Peyer's patch (tissue), 4 donors: ENCODE measurements around the gene HSPA2.

Experiments used
- CTCF ChIP-seq, 6 experiments: fragments of 450-650 bp in 4 of 6; fragments of 200-600 bp in 2 of 6; sonication (generic) in 1 of 6; IDR thresholded peaks; one replicate each; pipeline ENCODE4 v1.5.1; 2017 to 2019; ENCODE audit warnings: antibody characterized with exemption in 6 of 6, mild to moderate bottlenecking in 3 of 6, moderate library complexity in 1 of 6
- POLR2A ChIP-seq, 2 donors: fragments of 450-650 bp; IDR thresholded peaks; one replicate each; pipeline ENCODE4 v1.5.1; 2017; ENCODE audit warnings: antibody characterized with exemption in 2 of 2, mild to moderate bottlenecking in 2 of 2, moderate library complexity in 2 of 2

- TF ChIP-seq POLR2A (IDR thresholded peaks at IDR 0.05) (no peak), CTCF (IDR thresholded peaks at IDR 0.05) (no peak)
Observed at GRCh38 chr14:64502887-64503433, 37.6 kb upstream of the HSPA2 start.
